ENCODE measurements around the gene LAMA3.

LAMA3 gene

DNA sequence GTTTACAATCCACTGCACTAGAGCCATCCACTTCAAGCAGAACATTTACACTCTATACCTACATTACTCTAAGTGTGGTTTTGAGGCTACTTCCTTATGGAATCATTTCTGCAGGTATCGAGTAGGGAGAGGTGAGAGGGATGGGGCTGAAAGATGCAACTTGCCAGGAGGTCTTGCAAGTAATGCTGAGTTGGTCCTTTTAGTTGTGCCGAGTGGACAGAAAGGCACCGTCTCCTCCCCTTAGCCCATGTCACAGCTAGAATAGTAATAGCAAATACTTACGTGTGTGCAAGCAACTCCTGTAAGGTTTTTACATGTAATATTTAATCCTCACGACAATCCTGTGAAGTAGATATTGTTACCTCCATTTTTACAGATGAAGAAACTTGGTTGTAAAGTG, 166.5 kb downstream of the LAMA3 start:
- TF ChIP-seq TRIM28 (IDR thresholded peaks at IDR 0.05; ENCODE audit: borderline replicate concordance, low read length), result no peak
- no peak for TF ChIP-seq ZNF791 (tag by site-specific recombination; IDR thresholded peaks at IDR 0.05)
- no peak for TF ChIP-seq ZNF747 (tag by site-specific recombination; IDR thresholded peaks at IDR 0.05)
- no peak for TF ChIP-seq ZNF501 (tag by site-specific recombination; IDR thresholded peaks at IDR 0.05)
- TF ChIP-seq KLF8 (tag by site-specific recombination; IDR thresholded peaks at IDR 0.05), result no peak
- no peak for TF ChIP-seq ZNF132 (tag by site-specific recombination; IDR thresholded peaks at IDR 0.05; ENCODE audit: borderline replicate concordance)
- H3K9me3 ChIP-seq (ENCODE audit: control insufficient read depth, insufficient read depth, low read depth, low read length), result no peaks in the 10 kb centered on the region
- H3K4me1 ChIP-seq (ENCODE audit: control insufficient read depth, insufficient read depth, low read length), result no peaks in the 10 kb centered on the region
- no peak overlapping the region for H3K4me3 ChIP-seq (ENCODE audit: low read depth, low read length)
- peaks cover 4 to 34% of the 10 kb centered on the region in 2 experiments; a peak in 2 of 3 replicates for H3K36me3 ChIP-seq (ENCODE audit: control insufficient read depth in 2 of 2, insufficient read depth in 1 of 2, low read length in 2 of 2)
- POLR2A ChIA-PET, result no interaction called here
- H3K27ac ChIP-seq (ENCODE audit: extremely low read depth, low read depth, low read length), result no peak overlapping the region
- CTCF ChIA-PET, result no interaction called here

DNA sequence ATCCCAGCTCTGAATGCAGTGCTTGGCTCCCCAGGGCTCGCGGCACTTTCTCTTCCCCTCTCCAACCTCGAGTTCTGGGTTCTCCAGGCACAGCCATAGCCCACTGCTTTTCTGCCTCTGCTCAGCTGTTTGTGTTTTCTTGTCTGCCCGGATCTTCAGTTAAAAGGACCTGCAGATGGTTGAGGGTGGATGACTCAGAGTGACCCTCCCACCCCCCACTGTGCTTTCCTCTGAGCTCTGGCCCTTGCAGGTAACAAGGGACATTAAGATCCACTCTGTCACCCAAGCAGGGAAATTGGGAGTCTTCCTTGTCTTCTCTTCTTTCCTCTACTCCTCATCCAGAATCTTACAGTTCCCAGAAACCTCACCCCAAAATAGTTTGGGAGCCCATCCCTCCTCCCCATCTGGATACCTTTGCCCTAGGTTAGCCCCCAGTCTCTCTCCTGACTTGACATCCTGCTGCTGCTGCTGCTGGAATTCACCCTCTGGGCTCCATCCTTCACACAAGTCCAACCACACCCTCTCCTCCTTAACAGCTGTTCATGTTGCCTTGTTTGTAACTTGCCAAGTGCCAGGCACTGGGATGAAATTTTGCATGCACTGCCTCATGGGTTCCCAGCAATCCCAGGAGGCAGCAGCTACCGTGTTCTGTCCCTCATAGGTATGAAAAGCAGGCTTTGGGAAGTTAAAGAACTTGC, 167.4 kb downstream of the LAMA3 start:
- ChIA-PET POLR2A (no interaction called here), CTCF (interaction anchor here (0.6 kb wide), 1 partner anchor 161 kb away, joined by 4 read pairs; no protein-coding TSS in a partner anchor)
- no peaks in the 10 kb centered on the region for H3K9me3 ChIP-seq (ENCODE audit: control insufficient read depth, insufficient read depth, low read depth, low read length)
- peaks cover 4 to 33% of the 10 kb centered on the region in 2 experiments; a peak in 2 of 3 replicates for H3K36me3 ChIP-seq (ENCODE audit: control insufficient read depth in 2 of 2, insufficient read depth in 1 of 2, low read length in 2 of 2)
- no peak overlapping the region for H3K27ac ChIP-seq (ENCODE audit: extremely low read depth, low read depth, low read length)
- TF ChIP-seq GLIS1 (tag by site-specific recombination; IDR thresholded peaks at IDR 0.05), result peak; percentile 67
- TF ChIP-seq ZBTB8A (tag by site-specific recombination; IDR thresholded peaks at IDR 0.05), result no peak
- no peaks in the 10 kb centered on the region for H3K4me1 ChIP-seq (ENCODE audit: control insufficient read depth, insufficient read depth, low read length)
- no peak overlapping the region for H3K4me3 ChIP-seq (ENCODE audit: low read depth, low read length)

DNA sequence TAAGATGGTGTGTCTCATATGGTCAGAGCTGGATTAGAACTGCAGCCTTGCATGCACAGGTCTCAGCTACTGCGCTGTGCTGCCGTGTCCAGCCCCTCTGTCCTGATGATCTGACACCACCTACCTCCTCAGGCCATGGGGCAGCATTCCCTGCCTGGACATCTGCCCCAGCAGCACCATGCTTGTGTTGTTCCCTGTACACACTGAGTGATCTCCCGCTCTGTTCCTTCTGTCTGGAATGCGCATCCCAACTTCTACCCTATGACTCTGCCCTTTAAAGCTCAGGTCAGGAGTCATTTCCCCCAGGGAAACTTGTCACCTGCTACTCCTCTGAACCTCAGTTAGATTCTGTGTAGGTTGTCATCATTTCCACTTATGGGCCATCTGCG, 167.9 kb downstream of the LAMA3 start:
- no peak overlapping the region for H3K27ac ChIP-seq (ENCODE audit: extremely low read depth, low read depth, low read length)
- POLR2A ChIA-PET, result no interaction called here
- H3K4me3 ChIP-seq (ENCODE audit: low read depth, low read length), result no peak overlapping the region
- no peaks in the 10 kb centered on the region for H3K4me1 ChIP-seq (ENCODE audit: control insufficient read depth, insufficient read depth, low read length)
- no peaks in the 10 kb centered on the region for H3K9me3 ChIP-seq (ENCODE audit: control insufficient read depth, insufficient read depth, low read depth, low read length)
- H3K36me3 ChIP-seq (ENCODE audit: control insufficient read depth in 2 of 2, insufficient read depth in 1 of 2, low read length in 2 of 2), result peaks cover 4 to 38% of the 10 kb centered on the region in 2 experiments; a peak in 2 of 3 replicates
- CTCF ChIA-PET, result interaction anchor here (0.6 to 1.4 kb wide), 3 partner anchors 14 to 278 kb away, joined by 3 to 4 read pairs (median 3); no protein-coding TSS in a partner anchor
- no peak for TF ChIP-seq ZNF837 (tag by site-specific recombination; IDR thresholded peaks at IDR 0.05)
- no peak for TF ChIP-seq ZNF24 (tag by site-specific recombination; IDR thresholded peaks at IDR 0.05)
- TF ChIP-seq KLF8 (tag by site-specific recombination; IDR thresholded peaks at IDR 0.05), result no peak
- no peak for TF ChIP-seq ZNF138 (tag by site-specific recombination; IDR thresholded peaks at IDR 0.05; ENCODE audit: borderline replicate concordance)
- TF ChIP-seq ZNF223 (tag by site-specific recombination; IDR thresholded peaks at IDR 0.05), result no peak
- TF ChIP-seq, protein P1, sequence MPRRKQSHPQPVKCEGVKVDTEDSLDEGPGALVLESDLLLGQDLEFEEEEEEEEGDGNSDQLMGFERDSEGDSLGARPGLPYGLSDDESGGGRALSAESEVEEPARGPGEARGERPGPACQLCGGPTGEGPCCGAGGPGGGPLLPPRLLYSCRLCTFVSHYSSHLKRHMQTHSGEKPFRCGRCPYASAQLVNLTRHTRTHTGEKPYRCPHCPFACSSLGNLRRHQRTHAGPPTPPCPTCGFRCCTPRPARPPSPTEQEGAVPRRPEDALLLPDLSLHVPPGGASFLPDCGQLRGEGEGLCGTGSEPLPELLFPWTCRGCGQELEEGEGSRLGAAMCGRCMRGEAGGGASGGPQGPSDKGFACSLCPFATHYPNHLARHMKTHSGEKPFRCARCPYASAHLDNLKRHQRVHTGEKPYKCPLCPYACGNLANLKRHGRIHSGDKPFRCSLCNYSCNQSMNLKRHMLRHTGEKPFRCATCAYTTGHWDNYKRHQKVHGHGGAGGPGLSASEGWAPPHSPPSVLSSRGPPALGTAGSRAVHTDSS (tag by site-specific recombination; IDR thresholded peaks at IDR 0.05), result no peak
- TF ChIP-seq ZNF561 (tag by site-specific recombination; IDR thresholded peaks at IDR 0.05; ENCODE audit: borderline replicate concordance), result no peak
- TF ChIP-seq, protein P2, sequence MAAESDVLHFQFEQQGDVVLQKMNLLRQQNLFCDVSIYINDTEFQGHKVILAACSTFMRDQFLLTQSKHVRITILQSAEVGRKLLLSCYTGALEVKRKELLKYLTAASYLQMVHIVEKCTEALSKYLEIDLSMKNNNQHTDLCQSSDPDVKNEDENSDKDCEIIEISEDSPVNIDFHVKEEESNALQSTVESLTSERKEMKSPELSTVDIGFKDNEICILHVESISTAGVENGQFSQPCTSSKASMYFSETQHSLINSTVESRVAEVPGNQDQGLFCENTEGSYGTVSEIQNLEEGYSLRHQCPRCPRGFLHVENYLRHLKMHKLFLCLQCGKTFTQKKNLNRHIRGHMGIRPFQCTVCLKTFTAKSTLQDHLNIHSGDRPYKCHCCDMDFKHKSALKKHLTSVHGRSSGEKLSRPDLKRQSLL (tag by site-specific recombination; IDR thresholded peaks at IDR 0.05), result no peak
- TF ChIP-seq TRIM28 (IDR thresholded peaks at IDR 0.05; ENCODE audit: borderline replicate concordance, low read length), result no peak
- TF ChIP-seq, protein P3, sequence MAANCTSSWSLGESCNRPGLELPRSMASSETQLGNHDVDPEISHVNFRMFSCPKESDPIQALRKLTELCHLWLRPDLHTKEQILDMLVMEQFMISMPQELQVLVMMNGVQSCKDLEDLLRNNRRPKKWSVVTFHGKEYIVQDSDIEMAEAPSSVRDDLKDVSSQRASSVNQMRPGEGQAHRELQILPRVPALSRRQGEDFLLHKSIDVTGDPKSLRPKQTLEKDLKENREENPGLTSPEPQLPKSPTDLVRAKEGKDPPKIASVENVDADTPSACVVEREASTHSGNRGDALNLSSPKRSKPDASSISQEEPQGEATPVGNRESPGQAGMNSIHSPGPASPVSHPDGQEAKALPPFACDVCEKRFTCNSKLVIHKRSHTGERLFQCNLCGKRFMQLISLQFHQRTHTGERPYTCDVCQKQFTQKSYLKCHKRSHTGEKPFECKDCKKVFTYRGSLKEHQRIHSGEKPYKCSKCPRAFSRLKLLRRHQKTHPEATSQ (tag by site-specific recombination; IDR thresholded peaks at IDR 0.05), result no peak
